Ishikawa (cell line): ENCODE results near the gene UBE2L5.

Source experiments
- CEBPB ChIP-seq: IDR thresholded peaks from 2 replicates; pipeline ENCODE4 v1.6.1; 2012
- CREB1 ChIP-seq: IDR thresholded peaks from 2 replicates; pipeline ENCODE4 v1.6.1; 2012; ENCODE audit warnings: low read depth
- EGR1 ChIP-seq: IDR thresholded peaks from 2 replicates; pipeline ENCODE4 v1.6.1; 2012
- EP300 ChIP-seq: IDR thresholded peaks from 2 replicates; pipeline ENCODE4 v1.6.1; 2012; ENCODE audit warnings: borderline replicate concordance
- FOXM1 ChIP-seq: IDR thresholded peaks from 2 replicates; pipeline ENCODE4 v1.6.1; 2012; ENCODE audit warnings: low read depth, borderline replicate concordance
- NFIC ChIP-seq: IDR thresholded peaks from 2 replicates; pipeline ENCODE4 v1.6.1; 2012
- RAD21 ChIP-seq: IDR thresholded peaks from 2 replicates; pipeline ENCODE4 v1.6.1; 2012; ENCODE audit warnings: low read depth
- TAF1 ChIP-seq: IDR thresholded peaks from 2 replicates; pipeline ENCODE4 v1.6.1; 2012; ENCODE audit warnings: low read depth, mild to moderate bottlenecking
- TCF12 ChIP-seq: IDR thresholded peaks from 2 replicates; pipeline ENCODE4 v1.6.1; 2012; ENCODE audit warnings: low read depth
- TEAD4 ChIP-seq: IDR thresholded peaks from 2 replicates; pipeline ENCODE4 v1.6.1; 2012
- YY1 ChIP-seq: IDR thresholded peaks from 2 replicates; pipeline ENCODE4 v1.6.1; 2012; ENCODE audit warnings: low read depth
- ZBTB7A ChIP-seq: IDR thresholded peaks from 2 replicates; pipeline ENCODE4 v1.6.1; 2012; ENCODE audit warnings: low read depth
- TF ChIP-seq, protein P1 (sequence below): IDR thresholded peaks from 2 replicates; pipeline ENCODE4 v1.6.1; 2012
- TF ChIP-seq, protein P2 (sequence below): IDR thresholded peaks from 2 replicates; pipeline ENCODE4 v1.6.1; 2012
- TF ChIP-seq, protein P3 (sequence below): IDR thresholded peaks from 2 replicates; pipeline ENCODE4 v1.6.1; 2012; ENCODE audit warnings: low read depth, mild to moderate bottlenecking

Gene UBE2L5

DNA sequence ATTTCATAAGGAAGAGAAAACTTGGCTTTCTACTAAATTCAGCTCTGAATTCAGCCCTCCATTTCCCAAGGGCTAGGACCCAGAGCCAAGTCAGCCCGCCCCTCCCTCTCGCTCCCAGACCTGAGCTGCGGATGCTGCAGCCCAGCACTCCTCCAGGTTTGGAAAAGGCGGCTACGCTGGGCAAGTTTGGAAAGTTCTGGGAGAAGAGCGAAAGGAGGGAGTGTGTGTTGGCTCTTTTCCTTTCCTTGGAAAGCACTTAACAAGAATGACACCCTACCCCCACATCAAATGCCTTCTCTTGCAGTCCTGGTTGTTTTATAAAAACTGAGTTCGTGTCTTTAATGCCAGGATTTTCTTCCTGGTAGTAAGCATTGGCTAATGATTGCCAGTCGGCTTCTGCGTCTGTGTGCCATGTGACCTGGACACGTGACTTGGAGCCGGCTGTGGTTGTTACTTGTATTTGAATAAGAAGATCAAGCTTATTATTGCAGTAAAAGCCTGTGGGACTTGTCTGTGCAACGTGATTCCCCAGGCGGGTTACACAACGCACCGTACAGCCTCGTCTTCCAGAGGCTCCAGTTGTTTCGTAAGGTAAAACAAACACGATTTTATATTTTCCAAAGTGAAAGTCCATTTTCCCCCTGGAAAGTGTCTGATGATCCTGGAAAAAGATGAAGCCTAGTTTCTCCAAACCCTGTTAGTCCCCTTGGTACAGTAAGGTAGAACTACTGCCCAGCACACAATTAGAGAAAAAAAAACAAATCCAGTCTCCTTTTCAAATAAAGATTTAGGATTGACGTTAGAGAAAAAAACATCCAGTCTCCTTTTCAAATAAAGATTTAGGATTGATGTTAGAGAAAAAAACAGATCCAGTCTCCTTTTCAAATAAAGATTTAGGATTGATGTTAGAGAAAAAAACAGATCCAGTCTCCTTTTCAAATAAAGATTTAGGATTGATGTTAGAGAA is 26.8 kb upstream of the UBE2L5 start:
- TF ChIP-seq, protein P1, sequence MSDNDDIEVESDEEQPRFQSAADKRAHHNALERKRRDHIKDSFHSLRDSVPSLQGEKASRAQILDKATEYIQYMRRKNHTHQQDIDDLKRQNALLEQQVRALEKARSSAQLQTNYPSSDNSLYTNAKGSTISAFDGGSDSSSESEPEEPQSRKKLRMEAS = peak; percentile 69
- TF ChIP-seq TAF1 (0 out of 2 replicates have a peak, but pooled peaks have one; percentile 25), TCF12 (no peak), YY1 (no peak), CREB1 (no peak), EGR1 (no peak), CEBPB (0 out of 2 replicates have a peak, but pooled peaks have one; percentile 6)
- TF ChIP-seq, protein P2, sequence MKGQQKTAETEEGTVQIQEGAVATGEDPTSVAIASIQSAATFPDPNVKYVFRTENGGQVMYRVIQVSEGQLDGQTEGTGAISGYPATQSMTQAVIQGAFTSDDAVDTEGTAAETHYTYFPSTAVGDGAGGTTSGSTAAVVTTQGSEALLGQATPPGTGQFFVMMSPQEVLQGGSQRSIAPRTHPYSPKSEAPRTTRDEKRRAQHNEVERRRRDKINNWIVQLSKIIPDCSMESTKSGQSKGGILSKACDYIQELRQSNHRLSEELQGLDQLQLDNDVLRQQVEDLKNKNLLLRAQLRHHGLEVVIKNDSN = peak; percentile 98

DNA sequence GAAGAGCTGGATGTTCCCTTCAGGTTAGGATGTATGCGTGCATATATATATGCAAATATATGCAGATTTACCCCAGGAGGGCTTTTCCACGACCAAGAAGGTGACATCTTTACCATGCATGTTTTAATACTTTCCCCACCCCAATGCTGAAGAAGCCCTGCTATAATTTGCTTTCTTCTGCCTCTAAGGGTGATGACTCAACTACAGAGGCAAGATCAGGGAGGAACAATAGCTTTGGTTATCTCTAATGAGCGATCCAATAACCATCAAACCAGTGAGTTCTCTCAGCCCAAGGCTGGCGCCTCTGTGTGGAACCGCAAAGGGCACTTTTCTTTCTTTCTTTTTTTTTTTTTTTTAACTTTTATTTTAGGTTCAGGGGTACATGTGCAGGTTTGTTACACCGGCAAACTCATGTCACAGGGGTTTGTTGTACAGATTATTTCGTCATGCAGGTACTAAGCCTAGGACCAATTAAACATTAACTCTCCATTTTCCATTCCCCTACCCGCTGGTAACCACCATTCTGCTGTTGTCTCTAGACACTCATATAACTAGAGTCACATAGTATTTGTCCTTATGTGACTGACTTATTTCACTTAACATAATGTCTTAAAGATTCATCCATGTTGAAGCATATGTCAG is 25.7 kb upstream of the UBE2L5 start:
- TF ChIP-seq FOXM1 = no peak
- TF ChIP-seq, protein P3, sequence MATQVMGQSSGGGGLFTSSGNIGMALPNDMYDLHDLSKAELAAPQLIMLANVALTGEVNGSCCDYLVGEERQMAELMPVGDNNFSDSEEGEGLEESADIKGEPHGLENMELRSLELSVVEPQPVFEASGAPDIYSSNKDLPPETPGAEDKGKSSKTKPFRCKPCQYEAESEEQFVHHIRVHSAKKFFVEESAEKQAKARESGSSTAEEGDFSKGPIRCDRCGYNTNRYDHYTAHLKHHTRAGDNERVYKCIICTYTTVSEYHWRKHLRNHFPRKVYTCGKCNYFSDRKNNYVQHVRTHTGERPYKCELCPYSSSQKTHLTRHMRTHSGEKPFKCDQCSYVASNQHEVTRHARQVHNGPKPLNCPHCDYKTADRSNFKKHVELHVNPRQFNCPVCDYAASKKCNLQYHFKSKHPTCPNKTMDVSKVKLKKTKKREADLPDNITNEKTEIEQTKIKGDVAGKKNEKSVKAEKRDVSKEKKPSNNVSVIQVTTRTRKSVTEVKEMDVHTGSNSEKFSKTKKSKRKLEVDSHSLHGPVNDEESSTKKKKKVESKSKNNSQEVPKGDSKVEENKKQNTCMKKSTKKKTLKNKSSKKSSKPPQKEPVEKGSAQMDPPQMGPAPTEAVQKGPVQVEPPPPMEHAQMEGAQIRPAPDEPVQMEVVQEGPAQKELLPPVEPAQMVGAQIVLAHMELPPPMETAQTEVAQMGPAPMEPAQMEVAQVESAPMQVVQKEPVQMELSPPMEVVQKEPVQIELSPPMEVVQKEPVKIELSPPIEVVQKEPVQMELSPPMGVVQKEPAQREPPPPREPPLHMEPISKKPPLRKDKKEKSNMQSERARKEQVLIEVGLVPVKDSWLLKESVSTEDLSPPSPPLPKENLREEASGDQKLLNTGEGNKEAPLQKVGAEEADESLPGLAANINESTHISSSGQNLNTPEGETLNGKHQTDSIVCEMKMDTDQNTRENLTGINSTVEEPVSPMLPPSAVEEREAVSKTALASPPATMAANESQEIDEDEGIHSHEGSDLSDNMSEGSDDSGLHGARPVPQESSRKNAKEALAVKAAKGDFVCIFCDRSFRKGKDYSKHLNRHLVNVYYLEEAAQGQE = no peak
- TF ChIP-seq, protein P1 = no peak
- TF ChIP-seq ZBTB7A = no peak
- no peak for TF ChIP-seq TAF1
- TF ChIP-seq, protein P2 = no peak
- TF ChIP-seq EGR1 = no peak
- TF ChIP-seq TEAD4 = no peak
- no peak for TF ChIP-seq CEBPB
- TF ChIP-seq YY1 = no peak
- no peak for TF ChIP-seq TCF12
- TF ChIP-seq EP300 = no peak
- no peak for TF ChIP-seq RAD21
- TF ChIP-seq CREB1 = no peak
- no peak for TF ChIP-seq NFIC

DNA sequence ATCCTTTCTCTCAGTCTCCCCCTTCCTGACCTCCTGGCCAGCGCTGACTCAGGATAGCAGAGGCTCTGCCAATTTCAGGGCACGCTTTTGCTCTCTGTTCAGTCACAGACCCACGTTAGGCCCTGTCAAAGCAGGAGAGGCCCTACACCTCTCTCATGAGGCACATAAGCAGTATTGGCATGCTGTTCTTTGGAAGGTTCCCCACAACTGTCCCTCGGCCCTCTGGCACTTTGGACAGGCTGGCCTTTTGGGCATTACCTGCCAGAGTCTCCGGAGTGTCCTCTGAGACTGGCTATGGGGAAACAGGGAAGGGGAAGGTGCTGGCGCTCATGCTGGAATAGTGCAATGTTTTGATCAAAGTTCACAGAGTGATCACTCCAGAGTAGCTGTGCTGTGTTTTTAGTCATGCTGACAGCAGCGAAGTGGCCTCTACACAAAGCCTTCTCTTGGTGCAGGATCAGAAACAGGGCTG is 23.7 kb upstream of the UBE2L5 start:
- TF ChIP-seq TCF12 = no peak
- TF ChIP-seq CREB1 = no peak
- no peak for TF ChIP-seq CEBPB
- TF ChIP-seq, protein P2 = no peak
- TF ChIP-seq, protein P1 = no peak
- TF ChIP-seq TEAD4 = no peak
- TF ChIP-seq RAD21 = no peak
- TF ChIP-seq YY1 = no peak
- TF ChIP-seq EP300 = no peak

DNA sequence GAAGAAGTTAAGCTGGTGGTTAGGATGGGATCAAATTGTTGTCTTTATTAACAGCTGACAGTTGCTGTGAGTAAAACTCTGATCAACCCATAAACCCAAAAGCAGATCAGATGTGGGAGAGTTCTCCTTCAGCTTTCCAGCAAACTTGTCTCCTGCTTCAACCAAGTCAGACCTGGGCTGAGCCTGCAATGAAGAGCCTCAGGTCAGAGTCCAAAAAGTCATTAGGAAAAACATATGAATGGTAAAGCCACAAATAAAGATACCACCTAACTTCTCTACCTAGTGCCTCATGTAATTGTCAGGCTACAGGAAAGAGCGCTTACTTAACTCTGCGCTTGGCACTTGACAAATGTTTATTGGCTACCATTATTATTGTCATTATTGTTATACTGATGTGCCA is 21.9 kb upstream of the UBE2L5 start:
- TF ChIP-seq EGR1 (no peak), TEAD4 (no peak), YY1 (no peak), TAF1 (no peak), CEBPB (no peak), ZBTB7A (no peak), CREB1 (no peak), NFIC (no peak), TCF12 (no peak), FOXM1 (no peak), EP300 (no peak), RAD21 (no peak)
- TF ChIP-seq, protein P2 = no peak
- TF ChIP-seq, protein P3 = no peak
- TF ChIP-seq, protein P1 = no peak
